GM12878 (cell line): ENCODE measurements around the gene GPR21.

Experiments used
- NR2C2 ChIP-seq: IDR thresholded peaks from 2 replicates; pipeline ENCODE4 v1.6.1; 2011; ENCODE audit warnings: borderline replicate concordance, low read depth; ENCODE audit not compliant: control insufficient read depth, insufficient read length
- POLR2A ChIP-seq: IDR thresholded peaks from 2 replicates; pipeline ENCODE4 v1.6.1; 2011; ENCODE audit warnings: low read depth, mild to moderate bottlenecking, low read length
- POLR2AphosphoS2 ChIP-seq: IDR thresholded peaks from 2 replicates; pipeline ENCODE4 v1.6.1; 2011; ENCODE audit warnings: low read depth, mild to moderate bottlenecking, low read length, improper control_type of control experiment, moderate library complexity

GRCh38 chr9:123003466-123003865 is 30.0 kb upstream of the GPR21 start:
- TF ChIP-seq POLR2AphosphoS2 (no peak), POLR2A (no peak), NR2C2 (no peak)
